K562 (cell line): Measurements from ENCODE around the gene VEGFB. TPM values are rescaled to one million over a fixed set of nuclear protein-coding genes. Genes with fewer than 3 reads are reported as not detected.

ENCODE experiments used
- ATF4 ChIP-seq: fragments of 450-650 bp; formaldehyde crosslinking; IDR thresholded peaks from 2 replicates; pipeline ENCODE4 v1.4.0; 2022; ENCODE audit warnings: mild to moderate bottlenecking, moderate library complexity
- CGGBP1 ChIP-seq: fragments of 250-450 bp; sonication (Bioruptor Pico); IDR thresholded peaks from 2 replicates; pipeline ENCODE4 v1.9.0; 2021; ENCODE audit warnings: mild to moderate bottlenecking
- CHD2 ChIP-seq: IDR thresholded peaks from 2 replicates; pipeline ENCODE4 v1.6.1; 2011; ENCODE audit warnings: low read depth, low read length
- E2F4 ChIP-seq: sonication (generic); formaldehyde crosslinking; IDR thresholded peaks from 2 replicates; pipeline ENCODE4 v1.8.0; 2022; ENCODE audit warnings: mild to moderate bottlenecking, low read depth, missing genetic modification reagents
- EGR1 ChIP-seq: fragments of 450-650 bp; conservative IDR thresholded peaks from 2 replicates; pipeline ENCODE4 v1.6.1; 2017; ENCODE audit warnings: mild to moderate bottlenecking
- ETS1 ChIP-seq: conservative IDR thresholded peaks from 2 replicates; pipeline ENCODE4 v1.6.1; 2011; ENCODE audit warnings: low read depth, mild to moderate bottlenecking, low read length; ENCODE audit not compliant: control insufficient read depth
- ILF3 ChIP-seq: fragments of 450-650 bp; IDR thresholded peaks from 2 replicates; pipeline ENCODE4 v1.6.1; 2018; ENCODE audit warnings: antibody characterized with exemption, mild to moderate bottlenecking, moderate library complexity, borderline replicate concordance
- KDM2B ChIP-seq: fragments of 250-450 bp; sonication (Bioruptor Pico); IDR thresholded peaks from 2 replicates; pipeline ENCODE4 v1.8.0; 2021; ENCODE audit warnings: mild to moderate bottlenecking, moderate library complexity
- NBN ChIP-seq: fragments of 450-650 bp; IDR thresholded peaks from 2 replicates; pipeline ENCODE4 v1.6.1; 2016; ENCODE audit warnings: low read depth, mild to moderate bottlenecking
- NCOA4 ChIP-seq: fragments of 450-650 bp; IDR thresholded peaks from 2 replicates; pipeline ENCODE4 v1.6.1; 2018; ENCODE audit warnings: mild to moderate bottlenecking; ENCODE audit not compliant: partially characterized antibody
- NKRF ChIP-seq: fragments of 450-650 bp; IDR thresholded peaks from 2 replicates; pipeline ENCODE4 v1.6.1; 2016; ENCODE audit warnings: borderline replicate concordance
- PML ChIP-seq: IDR thresholded peaks from 2 replicates; pipeline ENCODE4 v1.6.1; 2012; ENCODE audit warnings: low read length, inconsistent platforms
- PRPF4 ChIP-seq: fragments of 200-400 bp; formaldehyde crosslinking; IDR thresholded peaks from one replicate; pipeline ENCODE4 v1.6.1; 2017; ENCODE audit warnings: low read length, low read depth, mild to moderate bottlenecking; ENCODE audit not compliant: insufficient read depth, poor library complexity, severe bottlenecking
- RBBP5 ChIP-seq: fragments of 200-600 bp; sonication (generic); IDR thresholded peaks from 2 replicates; pipeline ENCODE4 v1.6.1; 2012; ENCODE audit warnings: borderline replicate concordance, mild to moderate bottlenecking, low read length, control low read depth, inconsistent platforms; ENCODE audit not compliant: insufficient read depth, poor library complexity, severe bottlenecking
- SIN3A ChIP-seq, 2 experiments: fragments of 150-350 bp in 1 of 2; IDR thresholded peaks; 2 replicates each; pipeline ENCODE4 v1.6.1; 2011 to 2016; ENCODE audit warnings: borderline replicate concordance in 2 of 2, low read depth in 2 of 2, low read length in 2 of 2, mild to moderate bottlenecking in 2 of 2, moderate library complexity in 2 of 2; ENCODE audit not compliant: control insufficient read depth in 1 of 2
- SP1 ChIP-seq: sonication (generic); formaldehyde crosslinking; IDR thresholded peaks from 2 replicates; pipeline ENCODE4 v1.8.1; 2022; ENCODE audit warnings: mild to moderate bottlenecking, missing genetic modification reagents
- ZBTB33 ChIP-seq: sonication (generic); formaldehyde crosslinking; IDR thresholded peaks from 2 replicates; pipeline ENCODE4 v1.8.1; 2023; ENCODE audit warnings: mild to moderate bottlenecking, missing genetic modification reagents
- ZNF324 ChIP-seq: fragments of 250-450 bp; sonication (Bioruptor Pico); IDR thresholded peaks from 2 replicates; pipeline ENCODE4 v1.4.0; 2020; ENCODE audit warnings: mild to moderate bottlenecking
- polyA plus RNA-seq, 8 experiments: library from polyadenylated mRNA; depleted of rRNA in 4 of 8; stranded (reverse) in 5 of 8; unstranded in 3 of 8; fragments of >200 nt; fragmentation: Nextera tagmentation in 2 of 8; fragmentation: Illumina TruSeq in 1 of 8; extraction: Ambion mirVana in 2 of 8; extraction: Trizol in 1 of 8; gene quantifications; 2 replicates each; pipeline versions ENCODE4 v1.2.1 to v1.2.3, GENCODE V29; 2011 to 2014; ENCODE audit warnings: inconsistent platforms in 1 of 8, missing spikeins in 1 of 8
- total RNA-seq, 7 experiments: library from RNA; depleted of rRNA in 6 of 7; stranded (reverse); fragments of >200 nt in 6 of 7; fragmentation: Illumina TruSeq in 2 of 7; extraction: Trizol in 2 of 7; gene quantifications; 2 replicates each; pipeline versions ENCODE4 v1.2.1 to v1.2.3, GENCODE V29; 2011 to 2021; ENCODE audit warnings: low replicate concordance in 1 of 7

The VEGFB gene
- total and polyA plus RNA-seq, 9 of the 15 experiments (the other 6 are each of a cell fraction or from before 2014, with no cell fraction given), result 11.0 to 83.4 (median 25.7) TPM

GRCh38 chr11:64284048-64284961 lies 49.9 kb downstream of the VEGFB start, which contains the start of gene BAD (continued):
- TF ChIP-seq CGGBP1 (CRISPR knock-in tag) (0 out of 2 replicates have a peak, but pooled peaks have one; percentile 54), ZBTB33 (CRISPR knock-in tag) (peak; percentile 68), RBBP5 (no peak), NBN (0 out of 2 replicates have a peak, but pooled peaks have one; percentile 55), CHD2 (peak; percentile 57; the same call in 1 of the 2 replicates), EGR1 (no peak), ZNF324 (CRISPR knock-in tag) (no peak), ILF3 (no peak), SIN3A (IDR thresholded peaks at IDR 0.05; ENCODE audit: borderline replicate concordance in 2 of 2, control insufficient read depth in 1 of 2, low read depth in 2 of 2, low read length in 2 of 2) (no peak), NKRF (peak; percentile 47; the same call in 1 of the 2 replicates), E2F4 (no peak), SP1 (CRISPR knock-in tag) (peak; percentile 81), KDM2B (CRISPR knock-in tag) (no peak), PML (peak; percentile 33; the same call in 1 of the 2 replicates), NCOA4 (no peak), ETS1 (no peak; the same call in 1 of the 2 replicates), ATF4 (CRISPR knock-in tag) (no peak), PRPF4 (no peak)
